Liver (tissue), 9 donors: ENCODE results near the gene MEGF11. TPM values are rescaled to one million over a fixed set of nuclear protein-coding genes. Genes with fewer than 3 reads are reported as not detected.

ENCODE experiments used
- DNase-seq: peaks from one replicate; pipeline ENCODE4 v3.0.0-alpha.2; 2017; ENCODE audit warnings: low spot score
- H3K27ac ChIP-seq, 2 donors: one replicate each; pipeline ENCODE4 v1.7.0; 2013; ENCODE audit warnings: inconsistent platforms in 2 of 2, low read length in 2 of 2, control low read depth in 1 of 2, low read depth in 1 of 2, mild to moderate bottlenecking in 1 of 2
- H3K27me3 ChIP-seq, 4 donors: one replicate each; pipeline versions ENCODE4 v1.6.1 to v1.7.0; 2013; ENCODE audit warnings: low read length in 3 of 4, inconsistent platforms in 1 of 4, mild to moderate bottlenecking in 1 of 4, moderate library complexity in 1 of 4; ENCODE audit not compliant: control insufficient read depth in 4 of 4, insufficient read depth in 4 of 4
- H3K36me3 ChIP-seq, 4 donors: one replicate each; pipeline versions ENCODE4 v1.6.1 to v1.7.0; 2013; ENCODE audit warnings: low read length in 3 of 4, mild to moderate bottlenecking in 3 of 4, low read depth in 1 of 4, moderate library complexity in 1 of 4; ENCODE audit not compliant: control insufficient read depth in 4 of 4, insufficient read depth in 3 of 4
- H3K4me1 ChIP-seq, 4 donors: one replicate each; pipeline versions ENCODE4 v1.6.1 to v1.7.0; 2013; ENCODE audit warnings: low read length in 3 of 4, mild to moderate bottlenecking in 3 of 4, moderate library complexity in 1 of 4; ENCODE audit not compliant: control insufficient read depth in 4 of 4, insufficient read depth in 4 of 4
- H3K4me3 ChIP-seq, 3 donors: one replicate each; pipeline versions ENCODE4 v1.6.1 to v1.7.0; 2013; ENCODE audit warnings: low read length in 3 of 3, control low read depth in 1 of 3, low read depth in 1 of 3, mild to moderate bottlenecking in 1 of 3
- H3K9ac ChIP-seq, 2 donors: one replicate each; pipeline ENCODE4 v1.7.0; 2013; ENCODE audit warnings: low read length in 2 of 2, mild to moderate bottlenecking in 2 of 2, moderate library complexity in 2 of 2, control low read depth in 1 of 2, low read depth in 1 of 2
- H3K9me3 ChIP-seq, 4 donors: one replicate each; pipeline versions ENCODE4 v1.6.1 to v1.7.0; 2013; ENCODE audit warnings: low read length in 3 of 4; ENCODE audit not compliant: control insufficient read depth in 4 of 4
- ATF3 ChIP-seq: IDR thresholded peaks from 2 replicates; pipeline ENCODE4 v1.6.1; 2016; ENCODE audit warnings: antibody characterized with exemption
- CTCF ChIP-seq: fragments of 150-350 bp; IDR thresholded peaks from 2 replicates; pipeline ENCODE4 v1.5.1; 2017; ENCODE audit warnings: improper control_type of control experiment, low read depth, low read length; ENCODE audit not compliant: missing input control
- EGR1 ChIP-seq, 2 donors: IDR thresholded peaks; 2 replicates each; pipeline ENCODE4 v1.6.1; 2016 to 2018; ENCODE audit warnings: antibody characterized with exemption in 2 of 2, low read depth in 2 of 2
- GABPA ChIP-seq, 2 donors: IDR thresholded peaks in 1 of 2; conservative IDR thresholded peaks in 1 of 2; 2 replicates each; pipeline ENCODE4 v1.6.1; 2016; ENCODE audit warnings: antibody characterized with exemption in 2 of 2, mild to moderate bottlenecking in 1 of 2, moderate library complexity in 1 of 2
- HNF4A ChIP-seq, 2 donors: conservative IDR thresholded peaks; 2 replicates each; pipeline ENCODE4 v1.6.1; 2016; ENCODE audit warnings: antibody characterized with exemption in 2 of 2, mild to moderate bottlenecking in 2 of 2
- HNF4G ChIP-seq: IDR thresholded peaks from 2 replicates; pipeline ENCODE4 v1.6.1; 2016; ENCODE audit warnings: antibody characterized with exemption
- MAX ChIP-seq: IDR thresholded peaks from 2 replicates; pipeline ENCODE4 v1.6.1; 2016; ENCODE audit warnings: antibody characterized with exemption
- NR2F2 ChIP-seq: IDR thresholded peaks from 2 replicates; pipeline ENCODE4 v1.6.1; 2016; ENCODE audit warnings: antibody characterized with exemption
- RXRA ChIP-seq, 2 donors: IDR thresholded peaks; 2 replicates each; pipeline ENCODE4 v1.6.1; 2017 to 2018; ENCODE audit warnings: antibody characterized with exemption in 2 of 2, mild to moderate bottlenecking in 1 of 2
- SP1 ChIP-seq: IDR thresholded peaks from 2 replicates; pipeline ENCODE4 v1.6.1; 2018; ENCODE audit warnings: antibody characterized with exemption, mild to moderate bottlenecking
- YY1 ChIP-seq: IDR thresholded peaks from 2 replicates; pipeline ENCODE4 v1.6.1; 2016; ENCODE audit warnings: antibody characterized with exemption, mild to moderate bottlenecking
- WGBS: extraction: QIAGEN DNeasy Blood & Tissue Kit; methylation state at CpG from one replicate; pipeline ENCODE4 v1.1.7; 2013; 5-methylcytosine and 5-hydroxymethylcytosine counted together
- polyA plus RNA-seq, 2 donors: library from polyadenylated mRNA; stranded (reverse) in 1 of 2; unstranded in 1 of 2; fragments of 200-250 nt in 1 of 2; fragments of >200 nt in 1 of 2; fragmentation: Nextera tagmentation in 1 of 2; extraction: Ambion mirVana in 1 of 2; gene quantifications; one replicate each; pipeline versions ENCODE4 v1.2.1 to v1.2.3, GENCODE V29; 2013 to 2015
- total RNA-seq, 2 donors: library from RNA; depleted of rRNA; stranded (reverse); fragments of >200 nt; gene quantifications; one replicate each; pipeline ENCODE4 v1.2.3, GENCODE V29; 2014
- TF ChIP-seq, protein P1 (sequence below): IDR thresholded peaks from 2 replicates; pipeline ENCODE4 v1.6.1; 2016; ENCODE audit warnings: antibody characterized with exemption, mild to moderate bottlenecking
- TF ChIP-seq, protein P2 (sequence below): IDR thresholded peaks from 2 replicates; pipeline ENCODE4 v1.6.1; 2016; ENCODE audit warnings: antibody characterized with exemption
- donor health status: healthy.
- donor health status: healthy.
- donor health status: healthy.
- donor health status: healthy.
- donor health status: healthy.

Gene MEGF11
- total and polyA plus RNA-seq, 4 donors: under 0.01 to 0.51 (median 0.03) TPM; not detected in 1

- no peaks in the 10 kb centered on the region for H3K27me3 ChIP-seq
- no peak overlapping the region for H3K4me3 ChIP-seq
- no peak for DNase-seq
- H3K36me3 ChIP-seq: peaks cover 0 to 18% (median 11%) of the 10 kb centered on the region in 4 donors
- H3K4me1 ChIP-seq: no peaks in the 10 kb centered on the region
- TF ChIP-seq RXRA (IDR thresholded peaks at IDR 0.05) (no peak), ATF3 (no peak), EGR1 (IDR thresholded peaks at IDR 0.05; ENCODE audit: low read depth in 2 of 2) (no peak)
- TF ChIP-seq, protein P1, sequence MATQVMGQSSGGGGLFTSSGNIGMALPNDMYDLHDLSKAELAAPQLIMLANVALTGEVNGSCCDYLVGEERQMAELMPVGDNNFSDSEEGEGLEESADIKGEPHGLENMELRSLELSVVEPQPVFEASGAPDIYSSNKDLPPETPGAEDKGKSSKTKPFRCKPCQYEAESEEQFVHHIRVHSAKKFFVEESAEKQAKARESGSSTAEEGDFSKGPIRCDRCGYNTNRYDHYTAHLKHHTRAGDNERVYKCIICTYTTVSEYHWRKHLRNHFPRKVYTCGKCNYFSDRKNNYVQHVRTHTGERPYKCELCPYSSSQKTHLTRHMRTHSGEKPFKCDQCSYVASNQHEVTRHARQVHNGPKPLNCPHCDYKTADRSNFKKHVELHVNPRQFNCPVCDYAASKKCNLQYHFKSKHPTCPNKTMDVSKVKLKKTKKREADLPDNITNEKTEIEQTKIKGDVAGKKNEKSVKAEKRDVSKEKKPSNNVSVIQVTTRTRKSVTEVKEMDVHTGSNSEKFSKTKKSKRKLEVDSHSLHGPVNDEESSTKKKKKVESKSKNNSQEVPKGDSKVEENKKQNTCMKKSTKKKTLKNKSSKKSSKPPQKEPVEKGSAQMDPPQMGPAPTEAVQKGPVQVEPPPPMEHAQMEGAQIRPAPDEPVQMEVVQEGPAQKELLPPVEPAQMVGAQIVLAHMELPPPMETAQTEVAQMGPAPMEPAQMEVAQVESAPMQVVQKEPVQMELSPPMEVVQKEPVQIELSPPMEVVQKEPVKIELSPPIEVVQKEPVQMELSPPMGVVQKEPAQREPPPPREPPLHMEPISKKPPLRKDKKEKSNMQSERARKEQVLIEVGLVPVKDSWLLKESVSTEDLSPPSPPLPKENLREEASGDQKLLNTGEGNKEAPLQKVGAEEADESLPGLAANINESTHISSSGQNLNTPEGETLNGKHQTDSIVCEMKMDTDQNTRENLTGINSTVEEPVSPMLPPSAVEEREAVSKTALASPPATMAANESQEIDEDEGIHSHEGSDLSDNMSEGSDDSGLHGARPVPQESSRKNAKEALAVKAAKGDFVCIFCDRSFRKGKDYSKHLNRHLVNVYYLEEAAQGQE: no peak
- H3K27ac ChIP-seq: no peak overlapping the region
- no peak overlapping the region for H3K9ac ChIP-seq
- WGBS: 92% methylated on average over 6 of the region's 6 CpGs
- H3K9me3 ChIP-seq: no peaks in the 10 kb centered on the region
Observed at GRCh38 chr15:65903296-65904073, 350.1 kb downstream of the MEGF11 start.

- H3K4me1 ChIP-seq: no peaks in the 10 kb centered on the region
- H3K36me3 ChIP-seq: peaks cover 0 to 16% (median 11%) of the 10 kb centered on the region in 4 donors
Observed at GRCh38 chr15:65902373-65902772, 351.2 kb downstream of the MEGF11 start.

DNA sequence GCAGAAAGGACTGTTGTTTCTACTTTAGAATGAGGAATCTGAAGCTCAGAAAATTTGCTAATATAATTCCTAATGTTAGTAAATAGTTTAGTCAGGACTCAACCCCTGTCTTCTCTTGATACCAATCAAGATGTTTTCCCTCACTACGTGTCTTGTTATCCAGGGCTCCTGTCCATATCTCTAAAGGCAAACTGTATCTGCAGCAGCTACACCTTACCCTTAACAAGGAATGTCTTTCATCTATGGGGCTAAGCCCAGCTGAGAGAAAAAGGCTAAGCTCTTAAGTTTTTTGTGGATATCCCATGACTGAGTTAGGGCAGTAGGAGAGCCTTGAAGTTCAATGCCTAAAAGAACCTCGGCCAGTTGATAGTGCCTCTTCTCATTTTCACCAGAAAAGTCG is 351.7 kb downstream of the MEGF11 start:
- 92% methylated on average over 3 of the region's 3 CpGs for WGBS
- Histone ChIP-seq H3K4me3 (no peak overlapping the region), H3K36me3 (peaks cover 0 to 16% (median 11%) of the 10 kb centered on the region in 4 donors), H3K9ac (no peak overlapping the region), H3K9me3 (no peaks in the 10 kb centered on the region), H3K27me3 (no peaks in the 10 kb centered on the region), H3K27ac (no peak overlapping the region), H3K4me1 (no peaks in the 10 kb centered on the region)
- no peak for DNase-seq
- no peak for TF ChIP-seq HNF4A (conservative IDR thresholded peaks at IDR 0.05)
- no peak for TF ChIP-seq MAX
- TF ChIP-seq GABPA (IDR thresholded peaks at IDR 0.05 in 1 of 2, conservative IDR thresholded peaks at IDR 0.05 in 1 of 2): no peak
- no peak for TF ChIP-seq YY1
- TF ChIP-seq HNF4G: no peak
- TF ChIP-seq NR2F2: no peak
- TF ChIP-seq CTCF: no peak
- TF ChIP-seq, protein P2, sequence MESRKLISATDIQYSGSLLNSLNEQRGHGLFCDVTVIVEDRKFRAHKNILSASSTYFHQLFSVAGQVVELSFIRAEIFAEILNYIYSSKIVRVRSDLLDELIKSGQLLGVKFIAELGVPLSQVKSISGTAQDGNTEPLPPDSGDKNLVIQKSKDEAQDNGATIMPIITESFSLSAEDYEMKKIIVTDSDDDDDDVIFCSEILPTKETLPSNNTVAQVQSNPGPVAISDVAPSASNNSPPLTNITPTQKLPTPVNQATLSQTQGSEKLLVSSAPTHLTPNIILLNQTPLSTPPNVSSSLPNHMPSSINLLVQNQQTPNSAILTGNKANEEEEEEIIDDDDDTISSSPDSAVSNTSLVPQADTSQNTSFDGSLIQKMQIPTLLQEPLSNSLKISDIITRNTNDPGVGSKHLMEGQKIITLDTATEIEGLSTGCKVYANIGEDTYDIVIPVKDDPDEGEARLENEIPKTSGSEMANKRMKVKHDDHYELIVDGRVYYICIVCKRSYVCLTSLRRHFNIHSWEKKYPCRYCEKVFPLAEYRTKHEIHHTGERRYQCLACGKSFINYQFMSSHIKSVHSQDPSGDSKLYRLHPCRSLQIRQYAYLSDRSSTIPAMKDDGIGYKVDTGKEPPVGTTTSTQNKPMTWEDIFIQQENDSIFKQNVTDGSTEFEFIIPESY: no peak
- TF ChIP-seq EGR1 (IDR thresholded peaks at IDR 0.05; ENCODE audit: low read depth in 2 of 2): no peak
- TF ChIP-seq SP1: no peak

More at GRCh38 chr15:65902373-65902772, 351.2 kb downstream of the MEGF11 start:
- Histone ChIP-seq H3K9ac (no peak overlapping the region), H3K27me3 (no peaks in the 10 kb centered on the region), H3K9me3 (no peaks in the 10 kb centered on the region), H3K27ac (no peak overlapping the region), H3K4me3 (no peak overlapping the region)
- 89% methylated on average over 1 of the region's 1 CpG for WGBS
- no peak for DNase-seq
- TF ChIP-seq, protein P2: no peak
- TF ChIP-seq HNF4G (no peak), NR2F2 (no peak)
